Measurements from ENCODE around the gene CLIP3.
"Not testable (repeated sequence)": the region's sequence is repeated elsewhere in the genome, so short reads cannot be mapped to it uniquely, and the experiment has no call there.

CLIP3 gene

GRCh38 chr19:36049080-36049698 lies 16.5 kb upstream of the CLIP3 start:
- FAIRE-seq, result no peak
- DNase-seq (ENCODE audit: low spot score), result no peak

GRCh38 chr19:36047835-36048234 lies 15.2 kb upstream of the CLIP3 start:
- FAIRE-seq (no peak), DNase-seq (ENCODE audit: low spot score) (no peak)

GRCh38 chr19:36046443-36047050 lies 13.9 kb upstream of the CLIP3 start:
- FAIRE-seq (no peak), DNase-seq (ENCODE audit: low spot score) (no peak)

- DNase-seq (ENCODE audit: low spot score) (no peak), FAIRE-seq (no peak)
Observed at GRCh38 chr19:36043952-36044351, 11.3 kb upstream of the CLIP3 start.

GRCh38 chr19:36041831-36042230 lies 9.2 kb upstream of the CLIP3 start:
- FAIRE-seq (no peak), DNase-seq (ENCODE audit: low spot score) (peak; percentile 61)

- not testable (repeated sequence) for DNase-seq (ENCODE audit: low spot score); FAIRE-seq
Observed at GRCh38 chr19:36041092-36041491, 8.4 kb upstream of the CLIP3 start.

GRCh38 chr19:36040495-36040894 lies 7.8 kb upstream of the CLIP3 start:
- no peak for DNase-seq (ENCODE audit: low spot score)
- FAIRE-seq, result no peak

- FAIRE-seq, result no peak
- no peak for DNase-seq (ENCODE audit: low spot score)
Observed at GRCh38 chr19:36031308-36031707, 1.4 kb downstream of the CLIP3 start.

GRCh38 chr19:36030264-36031148 lies 2.2 kb downstream of the CLIP3 start:
- FAIRE-seq (no peak), DNase-seq (ENCODE audit: low spot score) (peak; percentile 5)

- DNase-seq (ENCODE audit: low spot score), result no peak
Observed at GRCh38 chr19:36028313-36029041, 4.2 kb downstream of the CLIP3 start.

GRCh38 chr19:36027696-36028095 lies 5.0 kb downstream of the CLIP3 start:
- DNase-seq (ENCODE audit: low spot score) (no peak), FAIRE-seq (no peak)

More at GRCh38 chr19:36028313-36029041, 4.2 kb downstream of the CLIP3 start:
- FAIRE-seq, result no peak

- FAIRE-seq, result no peak
- no peak for DNase-seq (ENCODE audit: low spot score)
Observed at GRCh38 chr19:36026091-36026876, 6.4 kb downstream of the CLIP3 start.

GRCh38 chr19:36025541-36025940 lies 7.1 kb downstream of the CLIP3 start:
- DNase-seq (ENCODE audit: low spot score) (no peak), FAIRE-seq (no peak)

- no peak for FAIRE-seq
Observed at GRCh38 chr19:36023432-36023831, 9.2 kb downstream of the CLIP3 start.

GRCh38 chr19:36019061-36019670 lies 13.5 kb downstream of the CLIP3 start:
- FAIRE-seq, result no peak
- no peak for DNase-seq (ENCODE audit: low spot score)

More at GRCh38 chr19:36023432-36023831, 9.2 kb downstream of the CLIP3 start:
- DNase-seq (ENCODE audit: low spot score), result no peak

GRCh38 chr19:36014012-36014924 lies 18.4 kb downstream of the CLIP3 start, which contains the start of gene ALKBH6:
ALKBH6 (minus strand) TSS chr19:36014213; CDS start chr19:36013397, 816 bp downstream.
- DNase-seq (ENCODE audit: low spot score) (peak; percentile 92), FAIRE-seq (peak; percentile 96)

- DNase-seq (ENCODE audit: low spot score), result no peak
- FAIRE-seq, result no peak
Observed at GRCh38 chr19:36013280-36014011, 19.2 kb downstream of the CLIP3 start.

GRCh38 chr19:36010402-36010801 lies 22.3 kb downstream of the CLIP3 start:
- FAIRE-seq, result no peak
- no peak for DNase-seq (ENCODE audit: low spot score)

Data from RCC 7860 (cell line).